OCI-LY1 (cell line): ENCODE results near the gene CNOT8.

Experiments used
- EZH2 ChIP-seq: fragments of 200-600 bp; sonication (generic), shearing (Covaris generic); IDR thresholded peaks from 2 replicates; pipeline ENCODE4 v1.8.0; 2017; ENCODE audit warnings: borderline replicate concordance, mixed run types, mild to moderate bottlenecking, antibody characterized with exemption, low read length, moderate library complexity, mixed read lengths
- TF ChIP-seq, protein P1 (sequence below): fragments of 200-600 bp; sonication (generic), shearing (Covaris generic); IDR thresholded peaks from 2 replicates; pipeline ENCODE4 v1.5.1; 2017; ENCODE audit warnings: mild to moderate bottlenecking, antibody characterized with exemption, low read length, moderate library complexity, mixed read lengths

DNA sequence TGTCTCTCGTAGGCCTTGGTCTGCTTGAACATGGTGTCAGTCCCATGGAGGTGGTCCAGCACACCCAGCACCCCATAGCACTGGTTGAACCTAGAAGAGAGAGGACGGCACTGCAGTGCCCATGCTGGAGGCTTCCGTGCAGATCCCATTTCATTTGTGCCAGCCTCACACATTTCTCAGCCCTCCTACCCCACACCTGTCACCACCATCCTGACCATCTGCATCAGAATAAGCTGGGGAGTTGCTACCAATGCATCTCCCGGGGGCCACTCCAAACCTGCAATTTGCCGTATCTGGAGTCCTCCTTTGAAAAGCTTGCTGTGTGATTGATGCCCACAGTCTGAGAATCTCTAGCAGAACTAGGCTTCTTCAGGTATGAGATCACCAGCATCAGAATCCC, 38.0 kb upstream of the CNOT8 start:
- TF ChIP-seq, protein P1, sequence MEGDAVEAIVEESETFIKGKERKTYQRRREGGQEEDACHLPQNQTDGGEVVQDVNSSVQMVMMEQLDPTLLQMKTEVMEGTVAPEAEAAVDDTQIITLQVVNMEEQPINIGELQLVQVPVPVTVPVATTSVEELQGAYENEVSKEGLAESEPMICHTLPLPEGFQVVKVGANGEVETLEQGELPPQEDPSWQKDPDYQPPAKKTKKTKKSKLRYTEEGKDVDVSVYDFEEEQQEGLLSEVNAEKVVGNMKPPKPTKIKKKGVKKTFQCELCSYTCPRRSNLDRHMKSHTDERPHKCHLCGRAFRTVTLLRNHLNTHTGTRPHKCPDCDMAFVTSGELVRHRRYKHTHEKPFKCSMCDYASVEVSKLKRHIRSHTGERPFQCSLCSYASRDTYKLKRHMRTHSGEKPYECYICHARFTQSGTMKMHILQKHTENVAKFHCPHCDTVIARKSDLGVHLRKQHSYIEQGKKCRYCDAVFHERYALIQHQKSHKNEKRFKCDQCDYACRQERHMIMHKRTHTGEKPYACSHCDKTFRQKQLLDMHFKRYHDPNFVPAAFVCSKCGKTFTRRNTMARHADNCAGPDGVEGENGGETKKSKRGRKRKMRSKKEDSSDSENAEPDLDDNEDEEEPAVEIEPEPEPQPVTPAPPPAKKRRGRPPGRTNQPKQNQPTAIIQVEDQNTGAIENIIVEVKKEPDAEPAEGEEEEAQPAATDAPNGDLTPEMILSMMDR, result no peak
- TF ChIP-seq EZH2, result no peak
